ENCODE measurements around the gene LRRC4.

Gene LRRC4

GRCh38 chr7:128006550-128007302 lies 24.5 kb downstream of the LRRC4 start:
- DNase-seq, result no peak

DNA sequence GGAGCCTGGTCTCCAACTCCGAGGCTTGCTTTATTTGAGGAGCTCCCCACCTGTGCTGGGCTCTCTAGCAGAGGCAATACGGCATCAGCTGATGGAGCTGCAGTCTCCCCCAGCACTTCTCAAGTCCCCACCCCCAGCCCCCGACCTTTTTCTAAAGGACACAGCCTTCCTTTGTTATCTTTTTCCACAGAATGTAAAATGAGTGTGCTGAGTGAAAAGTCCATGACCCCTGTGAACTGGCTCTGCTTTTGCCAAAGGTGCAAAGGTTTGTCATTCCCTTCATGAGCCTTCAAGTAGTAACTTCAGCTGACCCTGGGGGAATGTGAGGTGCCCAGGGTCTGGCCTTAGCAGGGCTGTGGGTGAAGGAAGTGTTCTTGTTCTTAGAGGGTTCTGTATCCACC lies 25.5 kb downstream of the LRRC4 start:
- no peak for DNase-seq

DNA sequence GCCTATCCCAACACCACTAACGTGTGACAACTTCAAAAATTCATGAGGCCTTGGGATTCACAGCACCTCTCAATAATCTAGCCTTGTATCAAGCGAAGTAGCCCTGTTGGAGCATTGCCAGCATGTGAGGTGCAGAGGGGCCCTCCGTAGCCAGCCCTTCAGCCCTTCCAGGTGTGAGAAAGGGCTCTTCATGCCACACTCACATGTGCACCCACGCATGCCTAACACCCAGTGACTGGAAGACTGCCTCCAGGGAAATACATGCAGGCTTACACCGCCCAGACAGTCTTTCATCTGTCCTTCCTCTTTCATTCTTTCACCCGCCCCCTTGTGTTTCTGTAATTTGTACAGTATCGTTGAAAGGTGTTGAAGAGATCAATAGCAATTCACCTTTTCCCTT lies 26.1 kb downstream of the LRRC4 start:
- DNase-seq, result no peak

DNA sequence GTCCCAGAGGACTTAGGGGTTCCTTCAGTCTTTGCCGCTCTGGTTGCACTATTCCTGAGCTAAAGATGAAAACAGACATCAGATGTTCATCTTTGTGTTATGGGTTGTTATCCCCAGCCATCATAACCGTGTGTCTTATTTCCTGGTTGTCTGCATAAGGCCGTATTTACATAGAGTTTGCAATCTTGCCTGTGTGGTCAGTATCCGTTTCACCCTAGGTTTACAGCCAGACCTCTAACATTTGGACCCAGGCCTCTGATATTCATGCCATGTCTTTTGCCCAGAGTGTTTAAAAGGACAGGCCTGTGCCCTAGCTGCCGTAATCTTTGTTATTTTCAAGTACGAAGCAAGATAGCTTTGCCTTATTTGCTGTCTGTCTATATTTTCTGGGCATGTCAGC lies 26.6 kb downstream of the LRRC4 start:
- no peak for DNase-seq

DNA sequence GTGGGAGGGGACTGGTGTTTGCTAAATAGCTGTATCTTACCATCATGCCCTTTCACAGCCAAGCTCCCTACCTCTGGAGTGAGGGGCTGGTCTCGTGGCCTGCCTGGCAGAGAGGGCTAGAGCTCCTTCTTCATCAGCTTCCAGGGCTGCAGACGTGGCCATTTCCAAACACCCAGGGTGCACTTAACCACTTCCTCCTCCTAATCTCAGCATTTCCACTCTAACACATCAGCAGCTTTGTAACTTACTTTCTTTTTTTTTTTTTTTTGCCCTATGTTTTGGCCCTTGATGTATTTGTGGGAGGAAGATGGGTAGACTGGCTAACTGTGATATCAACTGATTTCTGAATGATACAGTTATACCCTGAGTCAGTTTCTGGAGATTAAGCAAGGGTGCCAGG lies 27.4 kb downstream of the LRRC4 start:
- DNase-seq, result peak in 1 of 56 donors; percentile 27

- DNase-seq, result no peak
Measured at GRCh38 chr7:128003167-128003566, 28.1 kb downstream of the LRRC4 start.

- DNase-seq, result no peak
Measured at GRCh38 chr7:128000854-128001265, 30.4 kb downstream of the LRRC4 start.

- no peak for DNase-seq
Measured at GRCh38 chr7:128000048-128000447, 31.2 kb downstream of the LRRC4 start.

- DNase-seq, result no peak
Measured at GRCh38 chr7:127998671-127999070, 32.6 kb downstream of the LRRC4 start.

DNA sequence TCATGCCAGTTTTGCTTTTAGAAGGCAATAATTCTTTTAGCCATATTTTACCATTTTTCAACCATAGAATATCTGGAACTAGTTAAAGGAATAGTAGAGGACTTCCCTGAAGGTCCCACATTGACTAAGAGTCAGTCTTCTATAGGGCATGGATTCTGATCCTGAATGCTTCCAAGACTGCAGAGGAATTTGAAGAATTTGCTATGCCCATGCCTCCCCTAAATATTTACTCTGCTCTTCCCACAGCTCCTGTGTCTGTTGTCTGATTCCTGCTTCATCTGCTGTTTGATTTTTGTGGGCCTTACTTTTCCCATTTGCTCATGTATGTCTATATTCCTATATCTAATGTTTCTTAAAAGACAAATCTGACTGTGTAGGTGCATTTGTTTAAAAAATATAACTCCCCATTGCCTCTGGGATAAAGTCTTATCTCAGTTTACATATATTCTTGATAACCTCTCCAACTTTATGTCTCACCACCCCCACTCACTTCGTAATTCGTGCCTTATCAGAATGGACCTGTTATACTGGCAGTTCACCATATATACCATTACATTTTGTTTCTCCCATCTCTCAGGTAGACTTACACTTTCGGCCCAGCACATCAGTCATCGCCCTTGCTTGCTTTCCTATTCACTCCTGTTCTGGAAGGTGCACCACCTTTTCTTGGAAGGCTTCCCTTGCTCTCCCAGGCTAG lies 33.9 kb downstream of the LRRC4 start:
- no peak for DNase-seq

- DNase-seq, result no peak
Measured at GRCh38 chr7:127996253-127997071, 34.8 kb downstream of the LRRC4 start.

DNA sequence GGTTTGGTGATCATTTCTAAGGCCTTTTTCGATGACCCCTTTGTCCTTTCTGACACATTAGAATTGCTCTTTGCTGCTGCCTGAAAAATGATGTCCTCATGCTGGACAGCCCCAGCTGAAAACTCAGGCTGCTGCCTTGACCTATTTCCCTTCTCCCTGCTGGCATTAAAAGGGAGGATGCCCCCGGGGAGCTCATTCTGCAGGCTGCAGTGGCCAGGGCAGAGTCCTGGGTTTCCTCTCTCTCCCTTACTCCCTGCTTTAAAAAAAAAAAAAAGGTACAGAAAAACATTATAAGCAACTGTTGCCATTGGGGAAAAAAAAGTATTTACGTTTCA lies 35.4 kb downstream of the LRRC4 start:
- no peak for DNase-seq

DNA sequence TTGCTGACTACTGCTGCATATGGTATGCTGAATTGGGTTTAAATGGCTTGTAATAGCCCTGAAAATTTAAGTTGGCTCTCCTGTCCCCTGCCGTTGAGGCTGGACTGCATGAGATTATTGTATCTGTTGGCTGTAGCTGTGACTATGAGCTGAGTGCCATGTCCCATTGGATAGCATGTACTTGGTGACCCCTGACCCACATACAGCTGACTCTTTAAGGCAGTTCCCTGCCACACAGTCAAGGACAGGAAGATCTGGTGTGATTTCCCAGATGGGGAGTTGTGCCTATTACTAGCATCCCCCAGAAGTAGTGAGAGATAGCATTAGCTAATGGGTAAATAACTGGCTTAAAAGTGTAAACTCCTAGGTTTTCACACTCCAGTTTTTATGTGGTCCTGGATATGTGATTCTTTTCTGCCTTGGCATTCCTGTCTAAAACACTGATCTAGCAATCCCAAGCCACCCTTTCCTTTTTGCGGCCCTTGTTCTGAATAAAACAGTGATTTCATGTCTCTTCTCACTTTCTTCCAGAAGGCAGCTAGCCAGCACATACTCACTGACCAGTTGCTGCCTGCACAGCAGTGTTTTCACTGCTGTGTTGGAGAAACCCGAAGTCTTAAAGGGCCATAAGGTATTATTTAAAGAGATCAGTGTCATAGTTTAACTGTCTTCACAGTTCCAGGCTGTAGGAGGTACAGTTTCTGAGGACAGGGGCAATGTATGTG lies 35.9 kb downstream of the LRRC4 start:
- no peak for DNase-seq

DNA sequence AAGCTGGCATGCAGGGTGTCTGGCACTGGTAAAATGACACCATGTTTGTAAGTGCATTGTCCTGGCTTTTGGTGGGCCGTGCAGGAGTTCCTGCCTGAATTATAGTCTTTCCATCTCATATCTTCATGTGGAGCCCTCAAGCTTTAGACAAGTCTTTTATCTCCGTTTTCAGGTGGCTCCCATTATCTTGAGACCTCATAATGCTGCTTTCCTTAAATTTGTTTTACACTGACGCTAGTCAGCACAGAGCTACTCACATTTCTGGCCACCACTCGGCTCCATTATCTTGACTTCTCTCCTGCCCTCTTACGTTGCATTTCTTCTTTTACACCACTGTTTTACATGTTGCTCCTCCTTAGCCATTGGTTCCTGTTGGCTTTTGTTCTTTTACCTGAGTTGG lies 37.2 kb downstream of the LRRC4 start:
- DNase-seq, result no peak

DNA sequence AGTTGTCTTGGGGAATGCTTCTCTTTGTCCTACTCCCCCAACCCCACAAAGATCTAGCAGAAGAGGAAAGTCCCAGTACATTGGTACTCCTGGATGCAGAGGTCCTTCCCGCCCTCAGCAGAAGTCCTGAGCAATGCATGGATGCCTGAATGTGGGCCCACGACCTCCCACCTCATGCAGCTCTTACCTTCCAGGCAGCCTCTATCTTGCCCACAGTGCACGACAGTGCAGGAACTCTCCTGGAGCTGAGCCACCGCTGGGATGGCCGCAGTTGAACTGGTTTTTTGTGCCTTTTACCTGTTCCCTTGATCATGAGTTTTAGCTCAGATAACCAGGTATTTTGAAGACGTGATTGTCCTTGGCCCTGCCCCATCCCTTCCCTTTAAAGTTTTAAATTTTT lies 37.9 kb downstream of the LRRC4 start:
- no peak for DNase-seq

GRCh38 chr7:127988751-127989150 lies 42.5 kb downstream of the LRRC4 start:
- DNase-seq, result no peak

DNA sequence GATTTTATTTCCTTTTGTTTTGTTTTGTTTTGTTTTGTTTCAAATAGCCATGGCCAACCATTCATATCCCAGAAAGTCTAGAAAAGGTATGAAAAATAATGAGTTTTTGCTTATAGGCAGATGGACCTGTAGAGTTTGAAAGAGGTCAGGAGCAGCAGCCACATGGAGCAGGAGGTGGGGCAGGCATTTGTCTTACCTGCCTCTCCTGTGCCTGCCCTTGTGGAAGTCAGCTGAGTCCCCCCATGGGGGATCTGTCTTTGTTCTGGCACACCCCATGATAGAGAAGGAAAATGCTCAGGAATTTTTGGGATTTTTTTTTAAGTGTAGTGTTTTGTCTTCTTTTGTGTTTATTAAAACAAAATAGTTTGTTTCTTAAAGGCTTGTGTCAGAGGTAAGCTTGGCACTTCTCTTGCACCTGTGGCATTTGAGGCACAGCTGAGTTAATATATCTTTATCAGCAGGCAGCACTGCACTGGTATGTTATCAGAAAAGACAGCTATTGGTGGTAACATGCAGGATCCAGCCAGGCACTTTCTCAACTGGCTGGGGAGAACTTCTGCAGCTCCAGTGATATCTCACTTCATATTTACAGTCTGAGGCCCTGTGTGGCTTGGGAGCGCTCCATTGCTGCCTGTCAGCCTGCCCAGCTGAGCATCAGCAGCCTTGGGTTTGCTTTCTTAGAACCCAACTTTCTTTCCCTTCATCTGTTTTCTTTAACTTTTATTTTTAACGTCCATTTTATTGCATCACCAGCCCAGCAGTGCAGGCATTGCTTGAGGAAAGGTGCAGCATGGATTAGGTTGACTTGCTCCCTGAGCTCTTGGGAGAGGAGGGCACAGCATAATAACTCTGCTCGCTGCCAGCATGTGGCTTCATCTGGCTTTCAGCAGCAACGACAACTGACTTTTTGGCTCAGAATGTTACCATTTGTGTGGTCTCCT lies 44.4 kb downstream of the LRRC4 start:
- no peak for DNase-seq

DNA sequence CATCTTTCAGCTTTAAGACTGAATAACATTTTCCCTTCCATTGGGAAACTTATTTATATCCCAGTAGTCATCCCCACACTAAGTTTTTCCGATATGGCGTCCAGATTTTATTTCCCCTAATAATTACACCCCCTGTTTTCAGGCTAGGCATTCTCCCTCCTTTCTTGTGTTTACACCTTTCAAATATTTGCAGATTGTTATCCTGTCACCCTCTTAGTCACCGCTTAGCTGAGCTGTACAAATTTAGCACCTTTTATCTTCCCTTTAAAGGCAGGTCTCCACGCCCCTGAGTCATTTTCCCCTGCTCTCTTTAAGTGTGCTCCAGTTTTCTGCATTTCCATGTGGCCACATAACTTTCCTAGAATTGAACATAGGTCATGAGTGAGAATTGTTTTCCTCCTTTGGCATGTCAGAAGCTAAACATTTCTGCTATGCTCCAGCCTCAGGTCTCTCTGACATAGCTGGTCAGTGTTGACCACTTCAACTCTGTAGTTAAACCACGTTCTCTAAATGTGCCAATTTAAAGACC lies 47.4 kb downstream of the LRRC4 start:
- DNase-seq, result peak in 3 of 56 donors; percentile 10 to 31 (median 18)

DNA sequence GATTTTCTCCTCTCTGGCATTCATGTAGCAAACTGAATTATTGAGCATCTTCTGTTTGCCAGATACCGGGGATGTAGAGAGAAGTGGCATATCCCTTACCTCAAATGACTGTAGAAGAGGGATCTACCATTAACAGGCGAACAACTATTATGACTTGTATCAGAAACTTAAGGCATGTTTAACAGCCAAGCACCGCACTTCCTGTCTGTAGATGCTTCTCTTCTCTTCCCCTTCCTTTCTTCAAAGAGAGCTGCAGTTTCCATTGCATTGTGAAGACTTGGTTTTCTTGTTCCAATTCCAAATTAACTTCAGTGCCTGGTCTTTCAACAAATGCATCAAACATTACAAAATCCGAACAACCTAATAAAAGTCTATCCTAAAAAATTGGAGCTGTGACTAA lies 49.3 kb downstream of the LRRC4 start:
- no peak for DNase-seq

GRCh38 chr7:127980901-127981300 lies 50.3 kb downstream of the LRRC4 start:
- peak in 4 of 56 donors; percentile 14 to 49 (median 21) for DNase-seq

Data from nucleus accumbens (tissue), 56 donors.